ENCODE measurements around the gene GPR12.

GPR12 gene

DNA sequence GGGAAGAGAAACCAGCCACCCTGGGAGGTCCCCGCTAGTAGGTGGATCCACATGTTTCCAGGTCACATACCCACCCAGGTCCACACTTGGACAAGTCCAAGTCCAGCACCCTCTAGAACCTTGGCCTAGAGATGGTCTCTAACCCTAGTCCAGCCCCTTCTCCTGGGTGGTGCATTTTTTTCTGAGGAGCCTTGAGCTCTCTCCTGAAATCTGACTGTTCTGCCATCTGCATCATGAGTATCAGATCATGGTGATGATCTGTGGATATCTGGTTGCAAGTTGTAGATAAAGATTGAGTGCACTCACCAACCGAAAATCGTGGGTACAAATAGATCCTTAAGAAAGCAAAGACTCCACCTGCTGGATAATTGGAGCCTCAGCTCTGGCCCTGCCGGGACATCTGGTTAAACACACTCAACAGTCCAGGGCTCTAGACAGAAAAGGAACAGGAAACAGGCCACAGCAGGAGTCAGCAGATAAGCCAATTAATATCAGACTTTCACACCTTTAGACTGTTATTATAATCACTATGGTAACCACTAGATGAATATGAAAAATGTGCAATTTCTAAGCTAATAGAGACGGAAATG lies 41.1 kb downstream of the GPR12 start:
- H3K4me1 ChIP-seq (ENCODE audit: control insufficient read depth, insufficient read depth, low read length, poor library complexity, severe bottlenecking) = no peaks in the 10 kb centered on the region
- peaks cover under 1% of the 10 kb centered on the region for H3K9me3 ChIP-seq (ENCODE audit: control insufficient read depth, low read length)
- no peak overlapping the region for H3K4me3 ChIP-seq (ENCODE audit: extremely low read depth, insufficient read depth, low read length, poor library complexity, severe bottlenecking)
- no peak overlapping the region for H3K27ac ChIP-seq (ENCODE audit: low read depth, low read length, severe bottlenecking)
- 79 to 84% methylated on average over 3 of the region's 5 CpGs for WGBS, 2 experiments (ENCODE audit: insufficient coverage in 2 of 2)
- H3K36me3 ChIP-seq (ENCODE audit: control insufficient read depth, insufficient read depth, low read length) = no peaks in the 10 kb centered on the region

DNA sequence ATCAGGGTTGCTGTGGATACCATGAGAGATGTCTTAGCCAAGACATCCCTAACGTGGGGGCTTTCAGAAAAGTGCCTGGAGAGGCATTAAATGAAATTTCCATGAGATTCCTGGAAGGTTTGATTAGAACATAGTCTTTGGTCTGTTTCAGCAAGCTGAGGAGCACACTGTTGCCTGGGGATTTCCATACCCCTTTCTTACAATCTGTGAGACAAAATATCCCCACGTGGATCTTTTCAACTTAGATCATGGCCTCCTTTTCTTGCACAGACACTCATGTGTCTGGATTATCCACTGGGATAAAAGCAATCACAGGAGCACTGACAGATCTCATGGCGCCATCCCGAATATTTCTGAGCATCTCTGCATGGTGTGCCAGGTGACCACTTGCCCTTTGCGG lies 41.7 kb downstream of the GPR12 start:
- WGBS, 2 experiments (ENCODE audit: insufficient coverage in 2 of 2) = 84 to 90% methylated on average over 5 of the region's 5 CpGs
- no peak overlapping the region for H3K27ac ChIP-seq (ENCODE audit: low read depth, low read length, severe bottlenecking)
- no peaks in the 10 kb centered on the region for H3K4me1 ChIP-seq (ENCODE audit: control insufficient read depth, insufficient read depth, low read length, poor library complexity, severe bottlenecking)
- peaks cover 3% of the 10 kb centered on the region for H3K9me3 ChIP-seq (ENCODE audit: control insufficient read depth, low read length)
- H3K36me3 ChIP-seq (ENCODE audit: control insufficient read depth, insufficient read depth, low read length) = no peaks in the 10 kb centered on the region
- H3K4me3 ChIP-seq (ENCODE audit: extremely low read depth, insufficient read depth, low read length, poor library complexity, severe bottlenecking) = no peak overlapping the region

GRCh38 chr13:26718146-26718545 lies 42.4 kb downstream of the GPR12 start:
- H3K9me3 ChIP-seq (ENCODE audit: control insufficient read depth, low read length) = peaks cover 3% of the 10 kb centered on the region
- H3K4me3 ChIP-seq (ENCODE audit: extremely low read depth, insufficient read depth, low read length, poor library complexity, severe bottlenecking) = no peak overlapping the region
- no peaks in the 10 kb centered on the region for H3K4me1 ChIP-seq (ENCODE audit: control insufficient read depth, insufficient read depth, low read length, poor library complexity, severe bottlenecking)
- H3K36me3 ChIP-seq (ENCODE audit: control insufficient read depth, insufficient read depth, low read length) = no peaks in the 10 kb centered on the region
- H3K27ac ChIP-seq (ENCODE audit: low read depth, low read length, severe bottlenecking) = no peak overlapping the region
- 72 to 88% methylated on average over 2 to 4 of the region's 8 CpGs for WGBS, 2 experiments (ENCODE audit: insufficient coverage in 2 of 2)

- no peak overlapping the region for H3K27ac ChIP-seq (ENCODE audit: low read depth, low read length, severe bottlenecking)
Observed at GRCh38 chr13:26716984-26717383, 43.6 kb downstream of the GPR12 start.

DNA sequence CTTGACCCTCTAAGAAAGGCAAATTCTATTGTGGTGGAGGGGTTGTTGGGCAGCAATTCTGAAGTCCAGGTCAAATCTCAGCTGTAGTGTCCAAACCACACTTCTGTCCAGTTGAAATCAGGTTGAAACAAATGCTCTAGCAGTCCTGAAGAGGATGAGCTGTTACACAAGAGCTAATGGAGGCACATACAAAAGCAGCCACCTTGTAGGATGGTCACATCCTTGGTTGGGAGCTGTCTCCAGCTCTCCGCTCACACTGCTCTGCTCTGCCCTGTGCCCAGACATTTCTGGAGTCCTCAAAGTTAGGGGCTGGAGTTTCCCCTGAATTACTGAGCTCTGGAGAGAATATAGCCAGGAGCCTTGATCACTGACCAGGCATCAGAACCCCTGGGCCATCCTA lies 47.2 kb downstream of the GPR12 start:
- Histone ChIP-seq H3K4me3 (ENCODE audit: extremely low read depth, insufficient read depth, low read length, poor library complexity, severe bottlenecking) (no peak overlapping the region), H3K36me3 (ENCODE audit: control insufficient read depth, insufficient read depth, low read length) (no peaks in the 10 kb centered on the region), H3K4me1 (ENCODE audit: control insufficient read depth, insufficient read depth, low read length, poor library complexity, severe bottlenecking) (no peaks in the 10 kb centered on the region), H3K9me3 (ENCODE audit: control insufficient read depth, low read length) (peaks cover 3% of the 10 kb centered on the region), H3K27ac (ENCODE audit: low read depth, low read length, severe bottlenecking) (no peak overlapping the region)
- WGBS, 2 experiments (ENCODE audit: insufficient coverage in 2 of 2) = 90% methylated on average over 1 of the region's 1 CpG; no CpG with 5 or more reads in 1 of the 2 experiments

More at GRCh38 chr13:26716984-26717383, 43.6 kb downstream of the GPR12 start:
- Histone ChIP-seq H3K4me1 (ENCODE audit: control insufficient read depth, insufficient read depth, low read length, poor library complexity, severe bottlenecking) (no peaks in the 10 kb centered on the region), H3K4me3 (ENCODE audit: extremely low read depth, insufficient read depth, low read length, poor library complexity, severe bottlenecking) (no peak overlapping the region), H3K9me3 (ENCODE audit: control insufficient read depth, low read length) (peaks cover 3% of the 10 kb centered on the region), H3K36me3 (ENCODE audit: control insufficient read depth, insufficient read depth, low read length) (no peaks in the 10 kb centered on the region)
- 81% methylated on average over 3 of the region's 3 CpGs; no CpG with 5 or more reads in 1 of the 2 experiments for WGBS, 2 experiments (ENCODE audit: insufficient coverage in 2 of 2)

DNA sequence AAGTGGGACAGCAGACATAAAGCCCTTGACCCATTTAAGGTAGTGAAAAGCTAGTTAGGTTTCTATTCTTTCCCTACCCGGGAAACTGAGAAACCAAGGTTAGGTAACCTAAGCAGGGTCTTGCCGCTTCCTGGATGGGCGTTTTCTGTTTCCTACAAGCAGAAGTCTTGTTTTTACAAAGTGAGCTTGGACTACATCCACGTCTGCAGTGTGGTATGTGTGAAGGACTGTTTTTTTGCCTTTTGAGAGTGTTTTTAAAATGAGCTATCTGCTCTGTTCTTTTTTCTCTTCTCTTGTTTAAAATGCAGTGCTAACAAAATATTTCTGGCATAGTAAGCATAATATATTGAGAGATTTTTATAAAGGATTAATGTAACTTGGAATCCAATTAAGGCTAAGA lies 49.4 kb downstream of the GPR12 start:
- 96 to 97% methylated on average over 3 of the region's 4 CpGs for WGBS, 2 experiments (ENCODE audit: insufficient coverage in 2 of 2)
- no peaks in the 10 kb centered on the region for H3K36me3 ChIP-seq (ENCODE audit: control insufficient read depth, insufficient read depth, low read length)
- peaks cover 3% of the 10 kb centered on the region for H3K9me3 ChIP-seq (ENCODE audit: control insufficient read depth, low read length)
- H3K4me3 ChIP-seq (ENCODE audit: extremely low read depth, insufficient read depth, low read length, poor library complexity, severe bottlenecking) = no peak overlapping the region
- H3K27ac ChIP-seq (ENCODE audit: low read depth, low read length, severe bottlenecking) = no peak overlapping the region
- no peaks in the 10 kb centered on the region for H3K4me1 ChIP-seq (ENCODE audit: control insufficient read depth, insufficient read depth, low read length, poor library complexity, severe bottlenecking)

DNA sequence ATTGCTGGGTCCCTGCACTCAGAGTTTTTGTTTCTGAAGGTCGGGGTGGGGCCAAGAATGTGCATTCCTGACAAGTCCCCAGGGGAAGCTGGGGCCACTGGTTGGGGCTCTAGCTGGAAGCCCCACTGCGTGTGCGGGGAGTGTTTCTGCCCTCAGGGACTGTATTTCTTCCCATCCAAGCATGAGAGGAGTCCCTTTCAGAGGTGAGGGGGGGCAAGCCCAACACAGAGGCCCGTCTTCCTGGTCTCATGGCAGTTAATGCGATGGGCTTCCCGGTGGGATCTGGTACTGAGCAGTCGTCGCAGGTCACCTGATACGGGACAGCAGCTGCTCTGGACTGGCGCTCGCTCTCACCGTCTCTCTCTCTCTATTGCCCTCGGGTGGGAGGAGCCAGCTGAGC lies 50.4 kb downstream of the GPR12 start:
- no peak overlapping the region for H3K27ac ChIP-seq (ENCODE audit: low read depth, low read length, severe bottlenecking)
- H3K4me1 ChIP-seq (ENCODE audit: control insufficient read depth, insufficient read depth, low read length, poor library complexity, severe bottlenecking) = no peaks in the 10 kb centered on the region
- no peaks in the 10 kb centered on the region for H3K36me3 ChIP-seq (ENCODE audit: control insufficient read depth, insufficient read depth, low read length)
- H3K4me3 ChIP-seq (ENCODE audit: extremely low read depth, insufficient read depth, low read length, poor library complexity, severe bottlenecking) = no peak overlapping the region
- H3K9me3 ChIP-seq (ENCODE audit: control insufficient read depth, low read length) = peaks cover 3% of the 10 kb centered on the region
- WGBS, 2 experiments (ENCODE audit: insufficient coverage in 2 of 2) = 80 to 85% methylated on average over 13 of the region's 13 CpGs

DNA sequence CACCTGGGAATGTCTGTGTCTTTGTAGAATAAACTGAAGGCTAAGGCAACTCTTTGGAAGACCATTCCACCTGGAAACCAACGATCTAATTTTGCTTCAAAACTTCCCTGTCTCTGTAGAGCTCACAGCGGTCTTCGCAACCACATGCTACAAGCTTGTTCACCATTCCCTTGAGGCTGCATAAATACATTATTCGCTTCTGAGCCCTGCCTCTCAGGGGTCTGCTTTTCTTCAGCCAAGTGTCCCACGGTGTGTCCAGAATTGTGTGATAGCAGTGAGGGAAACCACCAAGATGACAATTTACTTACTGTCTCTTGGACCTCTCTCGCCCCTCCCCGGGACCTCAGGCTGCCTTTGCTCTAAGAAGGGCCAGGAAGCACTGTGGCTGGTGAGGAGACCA lies 51.1 kb downstream of the GPR12 start:
- Histone ChIP-seq H3K4me3 (ENCODE audit: extremely low read depth, insufficient read depth, low read length, poor library complexity, severe bottlenecking) (no peak overlapping the region), H3K36me3 (ENCODE audit: control insufficient read depth, insufficient read depth, low read length) (no peaks in the 10 kb centered on the region), H3K27ac (ENCODE audit: low read depth, low read length, severe bottlenecking) (no peak overlapping the region), H3K9me3 (ENCODE audit: control insufficient read depth, low read length) (peaks cover 3% of the 10 kb centered on the region), H3K4me1 (ENCODE audit: control insufficient read depth, insufficient read depth, low read length, poor library complexity, severe bottlenecking) (no peaks in the 10 kb centered on the region)
- 89 to 96% methylated on average over 6 to 7 of the region's 7 CpGs for WGBS, 2 experiments (ENCODE audit: insufficient coverage in 2 of 2)

DNA sequence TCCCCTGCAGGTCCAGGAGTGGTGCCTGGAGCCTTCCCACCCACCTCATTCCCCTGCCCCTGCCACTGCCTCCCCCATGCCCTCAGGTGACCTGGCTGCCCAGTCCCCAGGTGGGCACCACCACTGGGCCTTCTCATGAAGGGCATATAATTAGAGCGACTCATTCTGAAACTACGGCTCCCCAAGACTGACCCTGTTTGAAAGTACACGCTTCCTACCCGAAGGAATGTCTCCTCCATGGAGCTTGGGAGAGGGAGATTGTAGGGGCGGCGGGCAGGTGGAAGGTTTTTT lies 52.6 kb downstream of the GPR12 start:
- Histone ChIP-seq H3K36me3 (ENCODE audit: control insufficient read depth, insufficient read depth, low read length) (no peaks in the 10 kb centered on the region), H3K4me1 (ENCODE audit: control insufficient read depth, insufficient read depth, low read length, poor library complexity, severe bottlenecking) (no peaks in the 10 kb centered on the region), H3K27ac (ENCODE audit: low read depth, low read length, severe bottlenecking) (no peak overlapping the region), H3K9me3 (ENCODE audit: control insufficient read depth, low read length) (no peaks in the 10 kb centered on the region), H3K4me3 (ENCODE audit: extremely low read depth, insufficient read depth, low read length, poor library complexity, severe bottlenecking) (no peak overlapping the region)
- WGBS, 2 experiments (ENCODE audit: insufficient coverage in 2 of 2) = 94 to 96% methylated on average over 3 to 4 of the region's 6 CpGs

DNA sequence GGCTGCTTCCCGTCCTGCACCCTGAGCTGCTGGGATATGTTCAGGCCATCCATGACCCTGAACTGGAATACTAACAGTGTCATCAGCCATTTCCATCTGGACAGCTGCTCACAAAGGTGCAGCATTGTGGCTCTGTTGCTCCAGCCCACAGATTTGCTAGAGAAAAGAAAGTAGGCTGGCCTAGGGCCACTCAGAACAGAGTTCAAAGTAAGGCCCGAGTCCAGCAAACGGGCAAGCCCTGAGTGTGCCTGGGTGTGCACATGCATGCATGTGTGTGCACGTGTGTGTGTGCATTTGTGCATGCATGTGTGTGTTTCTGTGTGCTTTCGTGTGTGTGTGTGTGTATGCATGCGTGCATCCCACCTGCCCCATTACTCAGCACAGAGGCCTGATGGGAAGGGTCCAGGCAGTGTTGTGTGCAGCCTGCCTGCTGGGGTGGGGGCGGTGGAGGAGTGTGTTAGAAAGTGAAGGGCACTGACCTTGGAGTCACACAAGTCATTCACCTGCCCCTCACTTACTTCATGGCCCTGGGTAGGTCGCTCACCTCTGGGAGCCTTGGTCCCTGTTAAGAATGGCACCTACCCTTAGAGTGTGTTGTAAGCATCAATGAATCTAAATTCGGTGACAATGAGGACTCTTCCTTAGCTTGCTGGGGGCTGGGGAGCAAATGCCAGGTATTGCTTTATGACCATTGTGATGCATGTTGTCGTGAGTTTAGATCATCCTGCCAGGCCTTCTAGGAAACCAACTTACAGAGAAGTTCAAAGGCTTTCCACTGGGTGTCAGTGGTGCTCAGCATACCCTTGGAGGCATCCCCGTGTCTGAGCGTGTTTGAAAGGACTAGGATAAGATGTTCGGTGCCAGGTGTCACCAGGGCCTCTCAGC lies 53.2 kb downstream of the GPR12 start:
- no peaks in the 10 kb centered on the region for H3K36me3 ChIP-seq (ENCODE audit: control insufficient read depth, insufficient read depth, low read length)
- no peaks in the 10 kb centered on the region for H3K9me3 ChIP-seq (ENCODE audit: control insufficient read depth, low read length)
- no peaks in the 10 kb centered on the region for H3K4me1 ChIP-seq (ENCODE audit: control insufficient read depth, insufficient read depth, low read length, poor library complexity, severe bottlenecking)
- no peak overlapping the region for H3K4me3 ChIP-seq (ENCODE audit: extremely low read depth, insufficient read depth, low read length, poor library complexity, severe bottlenecking)
- 53 to 63% methylated on average over 4 to 9 of the region's 13 CpGs for WGBS, 2 experiments (ENCODE audit: insufficient coverage in 2 of 2)
- no peak overlapping the region for H3K27ac ChIP-seq (ENCODE audit: low read depth, low read length, severe bottlenecking)

- no peak overlapping the region for H3K27ac ChIP-seq (ENCODE audit: low read depth, low read length, severe bottlenecking)
- no peaks in the 10 kb centered on the region for H3K4me1 ChIP-seq (ENCODE audit: control insufficient read depth, insufficient read depth, low read length, poor library complexity, severe bottlenecking)
- WGBS, 2 experiments (ENCODE audit: insufficient coverage in 2 of 2) = 77 to 100% methylated on average over 4 to 5 of the region's 7 CpGs
- no peak overlapping the region for H3K4me3 ChIP-seq (ENCODE audit: extremely low read depth, insufficient read depth, low read length, poor library complexity, severe bottlenecking)
- no peaks in the 10 kb centered on the region for H3K36me3 ChIP-seq (ENCODE audit: control insufficient read depth, insufficient read depth, low read length)
- no peaks in the 10 kb centered on the region for H3K9me3 ChIP-seq (ENCODE audit: control insufficient read depth, low read length)
Observed at GRCh38 chr13:26706381-26706780, 54.2 kb downstream of the GPR12 start.
